HepG2 (cell line): ENCODE measurements around the gene SIK3. TPM values are rescaled to one million over a fixed set of nuclear protein-coding genes. Genes with fewer than 3 reads are reported as not detected.

Experiments
- AHR ChIP-seq: IDR thresholded peaks from 2 replicates; pipeline ENCODE4 v1.6.1; 2018; ENCODE audit warnings: missing genetic modification reagents, missing compliant biosample characterization
- DBP ChIP-seq: sonication (generic); formaldehyde crosslinking; IDR thresholded peaks from 2 replicates; pipeline ENCODE4 v1.4.0; 2020; ENCODE audit warnings: missing genetic modification reagents; ENCODE audit errors: not compliant biosample characterization
- E2F5 ChIP-seq: sonication (generic); formaldehyde crosslinking; conservative IDR thresholded peaks from 2 replicates; pipeline ENCODE4 v1.4.0; 2020; ENCODE audit warnings: missing genetic modification reagents
- ESRRA ChIP-seq: sonication (generic); formaldehyde crosslinking; IDR thresholded peaks from 2 replicates; pipeline ENCODE4 v1.5.1; 2020; ENCODE audit warnings: mild to moderate bottlenecking, low read depth, missing genetic modification reagents
- FOSL1 ChIP-seq: sonication (generic); formaldehyde crosslinking; IDR thresholded peaks from 2 replicates; pipeline ENCODE4 v1.9.0; 2021; ENCODE audit warnings: missing genetic modification reagents, borderline replicate concordance
- HIC2 ChIP-seq: sonication (generic); formaldehyde crosslinking; IDR thresholded peaks from 2 replicates; pipeline ENCODE4 v1.9.0; 2022; ENCODE audit warnings: low read depth, missing genetic modification reagents
- NRL ChIP-seq: sonication (generic); formaldehyde crosslinking; IDR thresholded peaks from 2 replicates; pipeline ENCODE4 v1.5.0; 2020; ENCODE audit warnings: missing genetic modification reagents, mild to moderate bottlenecking, moderate library complexity, borderline replicate concordance
- RNF2 ChIP-seq: fragments of 450-650 bp; conservative IDR thresholded peaks from 2 replicates; pipeline ENCODE4 v1.6.1; 2016; ENCODE audit warnings: low read depth
- SRSF9 ChIP-seq: fragments of 200-400 bp; formaldehyde crosslinking; IDR thresholded peaks from 2 replicates; pipeline ENCODE4 v1.6.1; 2018; ENCODE audit warnings: borderline replicate concordance, mild to moderate bottlenecking, low read depth, low read length; ENCODE audit not compliant: insufficient read depth, poor library complexity, severe bottlenecking
- TMF1 ChIP-seq: sonication (generic); formaldehyde crosslinking; IDR thresholded peaks from 2 replicates; pipeline ENCODE4 v1.8.1; 2022; ENCODE audit warnings: low read depth, missing genetic modification reagents
- XRCC5 ChIP-seq: fragments of 200-400 bp; formaldehyde crosslinking; optimal IDR thresholded peaks from 2 replicates; pipeline ENCODE3; 2017; ENCODE audit warnings: mild to moderate bottlenecking, low read length
- YEATS2 ChIP-seq: sonication (generic); formaldehyde crosslinking; IDR thresholded peaks from 2 replicates; pipeline ENCODE4 v1.4.0; 2020; ENCODE audit warnings: missing genetic modification reagents, borderline replicate concordance
- ZNF34 ChIP-seq: sonication (generic); formaldehyde crosslinking; IDR thresholded peaks from 2 replicates; pipeline ENCODE4 v1.4.0; 2020; ENCODE audit warnings: mild to moderate bottlenecking, missing genetic modification reagents, borderline replicate concordance
- ZNF563 ChIP-seq: sonication (generic); formaldehyde crosslinking; IDR thresholded peaks from 2 replicates; pipeline ENCODE4 v1.8.0; 2022; ENCODE audit warnings: mild to moderate bottlenecking, moderate library complexity, missing genetic modification reagents
- ZNF713 ChIP-seq: sonication (generic); formaldehyde crosslinking; IDR thresholded peaks from 2 replicates; pipeline ENCODE4 v1.4.0; 2020; ENCODE audit warnings: mild to moderate bottlenecking, missing genetic modification reagents
- polyA plus RNA-seq, 8 experiments: library from polyadenylated mRNA; depleted of rRNA in 3 of 8; stranded (reverse) in 7 of 8; unstranded in 1 of 8; fragments of >200 nt; fragmentation: Illumina TruSeq in 4 of 8; extraction: Trizol in 4 of 8; gene quantifications; 2 replicates each; pipeline versions ENCODE4 v1.2.1 to v1.2.3, GENCODE V29; 2011 to 2016; ENCODE audit warnings: low read depth in 4 of 8, missing spikeins in 1 of 8, mixed read lengths in 1 of 8; ENCODE audit not compliant: insufficient read depth in 1 of 8
- total RNA-seq, 5 experiments: library from RNA; depleted of rRNA; stranded (reverse); fragments of >200 nt; fragmentation: Illumina TruSeq; extraction: Trizol; gene quantifications; 2 replicates each; pipeline ENCODE4 v1.2.3, GENCODE V29; 2016; ENCODE audit warnings: low read depth in 1 of 5
- TF ChIP-seq, protein P1 (sequence below): sonication (generic); formaldehyde crosslinking; IDR thresholded peaks from 2 replicates; pipeline ENCODE4 v1.8.0; 2022; ENCODE audit warnings: missing genetic modification reagents, mild to moderate bottlenecking, moderate library complexity, borderline replicate concordance
- TF ChIP-seq, protein P2 (sequence below): sonication (generic); formaldehyde crosslinking; IDR thresholded peaks from 2 replicates; pipeline ENCODE4 v1.4.0; 2020; ENCODE audit warnings: missing genetic modification reagents
- TF ChIP-seq, protein P3 (sequence below): sonication (generic); formaldehyde crosslinking; IDR thresholded peaks from 2 replicates; pipeline ENCODE4 v1.5.1; 2020; ENCODE audit warnings: missing genetic modification reagents, mild to moderate bottlenecking, borderline replicate concordance

The SIK3 gene
- total and polyA plus RNA-seq, 2 of the 13 experiments (the other 11 are each of a cell fraction or from before 2014, with no cell fraction given): 5.7 to 9.8 TPM

- TF ChIP-seq FOSL1 (CRISPR knock-in tag) (no peak), ZNF563 (peak; percentile 95), NRL (peak; percentile 80), ZNF713 (CRISPR knock-in tag) (no peak), AHR (CRISPR knock-in tag) (no peak), HIC2 (CRISPR knock-in tag) (peak; percentile 87), SRSF9 (no peak), ESRRA (CRISPR knock-in tag) (peak; percentile 82), DBP (no peak), YEATS2 (CRISPR knock-in tag) (no peak; the same call in none of the 2 replicates), XRCC5 (no peak), E2F5 (0 out of 2 replicates have a peak, but pooled peaks have one; percentile 37), ZNF34 (CRISPR knock-in tag) (peak; percentile 68; the same call in 1 of the 2 replicates), TMF1 (CRISPR knock-in tag) (peak; percentile 91), RNF2 (no peak)
- TF ChIP-seq, protein P1, sequence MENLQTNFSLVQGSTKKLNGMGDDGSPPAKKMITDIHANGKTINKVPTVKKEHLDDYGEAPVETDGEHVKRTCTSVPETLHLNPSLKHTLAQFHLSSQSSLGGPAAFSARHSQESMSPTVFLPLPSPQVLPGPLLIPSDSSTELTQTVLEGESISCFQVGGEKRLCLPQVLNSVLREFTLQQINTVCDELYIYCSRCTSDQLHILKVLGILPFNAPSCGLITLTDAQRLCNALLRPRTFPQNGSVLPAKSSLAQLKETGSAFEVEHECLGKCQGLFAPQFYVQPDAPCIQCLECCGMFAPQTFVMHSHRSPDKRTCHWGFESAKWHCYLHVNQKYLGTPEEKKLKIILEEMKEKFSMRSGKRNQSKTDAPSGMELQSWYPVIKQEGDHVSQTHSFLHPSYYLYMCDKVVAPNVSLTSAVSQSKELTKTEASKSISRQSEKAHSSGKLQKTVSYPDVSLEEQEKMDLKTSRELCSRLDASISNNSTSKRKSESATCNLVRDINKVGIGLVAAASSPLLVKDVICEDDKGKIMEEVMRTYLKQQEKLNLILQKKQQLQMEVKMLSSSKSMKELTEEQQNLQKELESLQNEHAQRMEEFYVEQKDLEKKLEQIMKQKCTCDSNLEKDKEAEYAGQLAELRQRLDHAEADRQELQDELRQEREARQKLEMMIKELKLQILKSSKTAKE (CRISPR knock-in tag): peak; percentile 94
- TF ChIP-seq, protein P2, sequence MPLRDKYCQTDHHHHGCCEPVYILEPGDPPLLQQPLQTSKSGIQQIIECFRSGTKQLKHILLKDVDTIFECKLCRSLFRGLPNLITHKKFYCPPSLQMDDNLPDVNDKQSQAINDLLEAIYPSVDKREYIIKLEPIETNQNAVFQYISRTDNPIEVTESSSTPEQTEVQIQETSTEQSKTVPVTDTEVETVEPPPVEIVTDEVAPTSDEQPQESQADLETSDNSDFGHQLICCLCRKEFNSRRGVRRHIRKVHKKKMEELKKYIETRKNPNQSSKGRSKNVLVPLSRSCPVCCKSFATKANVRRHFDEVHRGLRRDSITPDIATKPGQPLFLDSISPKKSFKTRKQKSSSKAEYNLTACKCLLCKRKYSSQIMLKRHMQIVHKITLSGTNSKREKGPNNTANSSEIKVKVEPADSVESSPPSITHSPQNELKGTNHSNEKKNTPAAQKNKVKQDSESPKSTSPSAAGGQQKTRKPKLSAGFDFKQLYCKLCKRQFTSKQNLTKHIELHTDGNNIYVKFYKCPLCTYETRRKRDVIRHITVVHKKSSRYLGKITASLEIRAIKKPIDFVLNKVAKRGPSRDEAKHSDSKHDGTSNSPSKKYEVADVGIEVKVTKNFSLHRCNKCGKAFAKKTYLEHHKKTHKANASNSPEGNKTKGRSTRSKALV (CRISPR knock-in tag): no peak; the same call in 1 of the 2 replicates
- TF ChIP-seq, protein P3, sequence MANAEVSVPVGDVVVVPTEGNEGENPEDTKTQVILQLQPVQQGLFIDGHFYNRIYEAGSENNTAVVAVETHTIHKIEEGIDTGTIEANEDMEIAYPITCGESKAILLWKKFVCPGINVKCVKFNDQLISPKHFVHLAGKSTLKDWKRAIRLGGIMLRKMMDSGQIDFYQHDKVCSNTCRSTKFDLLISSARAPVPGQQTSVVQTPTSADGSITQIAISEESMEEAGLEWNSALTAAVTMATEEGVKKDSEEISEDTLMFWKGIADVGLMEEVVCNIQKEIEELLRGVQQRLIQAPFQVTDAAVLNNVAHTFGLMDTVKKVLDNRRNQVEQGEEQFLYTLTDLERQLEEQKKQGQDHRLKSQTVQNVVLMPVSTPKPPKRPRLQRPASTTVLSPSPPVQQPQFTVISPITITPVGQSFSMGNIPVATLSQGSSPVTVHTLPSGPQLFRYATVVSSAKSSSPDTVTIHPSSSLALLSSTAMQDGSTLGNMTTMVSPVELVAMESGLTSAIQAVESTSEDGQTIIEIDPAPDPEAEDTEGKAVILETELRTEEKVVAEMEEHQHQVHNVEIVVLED (CRISPR knock-in tag): peak; percentile 24; the same call in 1 of the 2 replicates
Measured at GRCh38 chr11:116837231-116838091, 260.8 kb downstream of the SIK3 start, which contains the start of gene APOA1 (continued).
